Activated CD8-positive, alpha-beta memory T cell treated with anti-CD3 and anti-CD28 coated beads for 4 hours (primary cell): ENCODE results near the gene DLK2.
"Not testable (repeated sequence)": the region's sequence is repeated elsewhere in the genome, so short reads cannot be mapped to it uniquely, and the experiment has no call there.

Experiments
- DNase-seq, 2 donors: peaks; one replicate each; pipeline ENCODE4 v3.0.0-alpha.2; 2020; ENCODE audit warnings: low read depth in 2 of 2

DLK2 gene

DNA sequence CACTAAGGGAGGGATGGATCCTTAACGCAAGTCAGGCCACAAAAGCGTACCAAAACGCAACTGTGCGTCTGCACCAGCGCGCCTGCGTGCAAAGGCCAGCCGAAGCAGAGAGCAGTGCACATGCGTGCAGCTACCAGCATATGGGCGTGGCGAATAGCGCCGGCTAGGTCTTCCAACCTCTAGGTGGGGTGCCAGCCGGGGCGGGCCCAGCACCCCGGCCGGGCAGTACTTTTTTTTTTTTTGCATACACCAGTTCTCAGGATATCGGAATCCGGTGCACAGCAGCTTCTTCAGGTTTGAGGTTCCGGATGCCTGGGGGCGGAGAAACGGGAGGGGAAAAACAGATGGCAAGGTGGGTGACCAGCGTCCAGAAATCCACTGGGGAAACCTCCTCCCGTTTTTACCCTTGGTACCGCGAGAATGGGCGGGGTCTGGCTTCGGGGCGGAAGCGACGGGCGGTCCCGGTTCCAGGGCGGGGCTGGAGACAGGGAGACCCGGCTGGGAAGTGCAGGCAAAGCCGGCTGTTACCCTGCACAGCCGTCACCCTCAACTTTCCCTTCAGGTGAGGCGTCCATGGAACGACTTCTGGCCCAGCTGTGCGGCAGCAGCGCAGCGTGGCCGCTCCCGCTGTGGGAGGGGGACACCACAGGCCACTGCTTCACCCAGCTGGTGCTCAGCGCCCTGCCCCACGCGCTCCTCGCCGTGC is 27.8 kb downstream of the DLK2 start, which contains the start of gene ABCC10:
Gene ABCC10, plus strand, starts transcription at position 136 of the 706 bp plus-strand sequence. Its CDS starts 438 bp downstream, at position 574.
- peak; percentile 81 to 88 for DNase-seq

DNA sequence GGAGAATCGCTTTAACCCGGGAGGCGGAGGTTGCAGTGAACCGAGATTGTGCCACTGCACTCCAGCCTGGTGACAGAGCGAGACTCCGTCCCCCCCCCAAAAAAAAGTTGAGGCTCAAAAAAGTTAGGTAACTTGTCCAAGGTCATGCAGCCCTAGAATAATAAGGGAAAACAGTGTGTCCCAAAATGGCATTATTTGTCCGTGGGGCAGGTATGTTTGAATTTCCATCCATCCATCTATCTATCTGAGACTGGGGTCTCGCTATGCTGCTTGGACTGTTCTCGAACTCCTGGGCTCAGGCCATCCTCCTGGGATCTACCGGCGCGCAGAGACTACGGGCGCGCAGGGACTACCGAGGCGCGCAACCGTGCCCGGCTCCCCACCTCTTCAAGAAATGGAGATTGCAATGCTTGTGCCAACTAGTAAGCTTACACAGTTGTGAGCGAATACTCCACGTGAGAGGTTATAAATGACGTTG is 28.4 kb downstream of the DLK2 start:
- no peak for DNase-seq

DNA sequence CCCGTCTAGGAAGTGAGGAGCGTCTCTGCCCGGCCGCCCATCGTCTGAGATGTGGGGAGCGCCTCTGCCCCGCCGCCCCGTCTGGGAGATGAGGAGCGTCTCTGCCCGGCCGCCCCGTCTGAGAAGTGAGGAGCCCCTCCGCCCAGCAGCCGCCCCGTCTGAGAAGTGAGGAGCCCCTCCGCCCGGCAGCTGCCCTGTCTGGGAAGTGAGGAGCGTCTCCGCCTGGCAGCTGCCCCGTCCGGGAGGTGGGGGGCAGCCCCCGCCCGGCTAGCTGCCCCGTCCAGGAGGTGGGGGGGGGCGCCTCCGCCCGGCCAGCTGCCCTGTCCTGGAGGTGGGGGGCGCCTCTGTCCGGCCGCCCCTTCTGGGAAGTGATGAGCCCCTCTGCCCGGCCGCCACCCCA is 30.3 kb downstream of the DLK2 start:
- DNase-seq: not testable (repeated sequence)

DNA sequence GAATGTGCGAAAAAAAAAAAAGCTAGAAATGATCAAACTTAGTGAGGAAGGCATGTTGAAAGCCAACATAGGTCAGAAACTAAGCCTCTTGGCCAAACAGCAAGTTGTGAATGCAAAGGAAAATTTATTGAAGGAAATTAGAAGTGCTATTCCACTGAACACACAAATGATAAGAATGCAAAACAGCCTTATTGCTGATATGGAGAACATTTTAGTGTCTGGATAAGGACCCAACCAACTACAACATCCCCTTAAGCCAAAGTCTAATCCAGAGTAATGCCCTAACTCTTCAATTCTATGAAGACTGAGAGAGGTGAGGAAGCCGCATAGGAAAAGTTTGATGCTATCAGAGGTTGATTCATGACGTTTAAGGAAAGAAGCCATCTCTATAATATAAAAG is 33.5 kb downstream of the DLK2 start:
- DNase-seq: no peak

DNA sequence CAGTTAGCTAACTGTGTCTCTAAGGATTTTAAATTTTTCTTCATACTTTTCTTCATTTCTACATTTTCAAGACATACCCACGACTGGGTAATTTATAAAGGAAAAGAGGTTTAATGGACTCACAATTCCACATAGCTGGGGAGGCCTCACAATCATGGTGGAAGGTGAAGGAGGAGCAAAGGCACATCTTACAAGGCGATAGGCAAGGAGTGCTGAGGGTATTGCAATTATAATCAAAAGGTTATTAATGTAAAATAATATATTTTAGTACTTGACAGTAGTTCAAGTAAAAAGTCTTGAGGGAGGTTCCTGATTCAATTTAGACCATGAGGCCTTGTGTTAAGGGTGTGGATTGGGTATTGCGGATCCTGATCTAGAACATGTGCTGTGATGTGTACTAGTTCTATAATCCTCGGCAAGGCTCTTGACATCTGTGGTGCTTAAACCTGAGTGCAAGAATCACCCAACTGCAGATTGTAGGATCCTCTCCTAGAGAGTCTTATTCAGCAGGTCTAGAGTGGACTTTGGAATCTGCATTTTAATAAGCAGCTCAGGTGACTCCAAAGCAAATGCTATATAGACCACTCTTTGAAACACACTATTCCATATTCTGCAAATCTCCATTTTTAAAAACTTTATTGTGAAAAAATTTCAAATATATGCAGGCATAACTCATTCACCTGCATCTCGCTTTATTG is 35.2 kb downstream of the DLK2 start:
- no peak for DNase-seq

DNA sequence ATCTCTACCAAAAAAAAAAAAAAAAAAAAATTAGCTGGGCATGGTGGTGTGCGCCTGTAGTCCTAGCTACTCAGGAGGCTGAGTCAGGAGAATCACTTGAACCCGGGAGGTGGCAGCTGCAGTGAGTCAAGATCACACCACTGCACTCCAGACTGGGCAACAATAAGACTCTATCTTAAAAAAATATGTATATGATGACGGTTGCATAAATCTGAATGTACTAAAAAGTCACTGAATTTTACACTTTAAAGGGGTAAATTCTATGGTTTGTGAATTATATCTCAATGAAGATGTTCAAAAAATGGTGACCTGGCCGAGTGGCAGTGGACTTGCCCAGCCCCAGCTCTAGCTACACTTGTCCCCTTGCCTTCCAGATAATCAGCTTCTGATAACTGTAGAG is 38.4 kb downstream of the DLK2 start:
- no peak for DNase-seq

DNA sequence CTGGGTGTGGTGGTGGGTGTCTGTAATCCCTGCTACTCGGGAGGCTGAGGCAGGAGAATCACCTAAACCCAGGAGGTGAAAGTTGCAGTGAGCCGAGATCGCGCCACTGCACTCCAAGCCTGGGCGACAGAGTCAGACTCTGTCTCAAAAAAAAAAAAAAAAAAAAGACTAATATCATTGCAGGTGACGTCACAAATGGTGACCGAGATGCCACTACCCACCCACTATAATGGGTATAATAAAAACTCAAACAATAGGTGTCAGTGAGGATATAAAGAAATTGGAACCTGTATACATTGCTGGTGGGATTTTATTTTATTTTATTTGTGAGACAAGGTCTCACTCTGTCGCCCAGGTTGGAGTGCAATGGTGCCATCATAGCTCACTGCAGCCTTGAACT is 40.1 kb downstream of the DLK2 start:
- DNase-seq: not testable (repeated sequence)

DNA sequence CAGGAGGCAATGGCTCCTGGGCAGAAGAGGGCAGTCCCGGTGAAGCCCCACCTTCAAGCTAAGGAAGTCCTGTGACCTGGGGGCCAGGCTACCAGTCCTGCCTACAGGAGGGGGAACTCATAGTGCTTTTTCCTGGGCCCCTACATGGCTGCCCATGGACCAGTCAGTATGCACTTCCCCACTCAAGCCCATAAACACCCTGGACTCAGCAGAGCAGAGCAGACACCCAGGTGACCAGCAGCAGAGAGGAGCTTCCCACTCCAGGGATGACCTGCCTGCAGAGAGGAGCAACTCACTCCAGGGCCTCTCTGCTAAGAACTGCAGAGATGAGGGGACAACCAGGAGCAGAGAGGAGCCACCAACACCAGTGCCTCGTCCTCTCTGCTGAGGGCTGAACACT is 42.3 kb downstream of the DLK2 start:
- no peak for DNase-seq

DNA sequence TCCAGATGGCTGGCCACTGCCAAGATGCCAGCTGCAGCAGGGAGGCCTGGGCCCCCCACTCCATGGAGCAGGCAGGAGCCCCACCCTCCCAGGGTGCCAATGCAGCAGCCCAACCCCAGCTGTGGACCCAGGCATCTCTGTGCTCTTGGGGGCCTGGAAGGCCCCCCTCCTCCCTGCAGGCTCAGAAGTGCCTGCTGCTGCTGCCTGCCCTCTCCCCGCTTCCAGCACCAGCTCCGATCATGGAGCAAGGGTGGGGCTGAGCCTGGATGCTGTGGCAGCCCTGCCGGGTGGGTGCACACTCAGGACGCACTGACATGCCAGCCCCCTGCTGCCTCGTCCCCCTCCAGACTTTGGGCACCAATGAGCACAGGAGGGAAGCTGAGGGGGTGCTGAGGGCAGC is 42.8 kb downstream of the DLK2 start:
- no peak for DNase-seq

DNA sequence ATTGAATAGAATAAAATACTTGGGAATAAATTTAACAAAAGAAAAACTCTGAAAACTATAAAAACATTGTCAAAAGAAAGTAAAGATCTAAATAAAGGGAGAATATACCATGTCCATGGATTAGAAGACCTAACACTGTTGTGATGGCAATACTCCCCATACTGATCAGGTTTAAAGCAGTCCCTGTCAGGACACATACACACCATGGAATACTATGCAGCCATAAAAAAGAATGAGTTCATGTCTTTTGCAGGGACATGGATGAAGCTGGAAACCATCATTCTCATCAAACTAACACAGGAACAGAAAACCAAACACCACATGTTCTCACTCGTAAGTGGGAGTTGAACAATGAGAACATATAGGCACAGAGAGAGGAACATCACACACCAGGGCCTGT is 44.6 kb downstream of the DLK2 start:
- DNase-seq: not testable (repeated sequence)

DNA sequence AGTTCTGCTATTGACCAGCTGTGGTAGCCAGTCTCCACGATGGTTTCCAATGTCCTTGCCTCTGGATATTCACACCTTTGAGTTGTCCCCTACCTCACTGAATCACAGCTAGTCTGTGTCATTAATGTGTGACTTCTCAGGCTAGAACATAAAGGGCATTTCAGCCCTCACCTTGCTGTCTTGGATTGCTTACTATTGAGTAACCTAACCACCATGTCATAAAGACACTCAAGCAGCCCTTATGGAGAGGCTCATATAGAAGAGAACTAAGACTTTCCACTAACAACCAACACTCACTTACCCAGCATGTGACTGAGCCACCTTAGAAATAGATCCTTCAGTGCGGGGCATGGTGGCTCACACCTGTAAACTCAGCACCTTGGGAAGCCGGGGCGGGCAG is 47.1 kb downstream of the DLK2 start:
- DNase-seq: no peak

DNA sequence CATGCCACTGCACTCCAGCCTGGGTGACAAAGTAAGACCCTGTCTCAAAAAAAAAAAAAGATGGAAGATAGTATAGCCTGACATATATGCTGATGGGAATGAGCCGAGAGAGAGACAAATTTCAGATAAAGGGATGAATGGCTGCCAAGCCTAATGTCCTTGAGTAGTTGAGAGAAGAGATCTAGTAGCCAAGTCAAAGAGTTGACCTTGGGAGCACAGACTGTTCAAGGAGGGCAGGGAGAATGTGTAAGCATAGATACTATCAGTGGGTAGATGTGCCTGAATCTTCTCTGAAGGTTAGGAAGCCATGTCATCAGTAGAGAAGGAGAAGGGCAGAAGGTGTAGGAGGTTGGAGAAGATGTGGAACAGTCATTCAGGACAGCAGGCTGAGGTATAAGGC is 48.1 kb downstream of the DLK2 start:
- no peak for DNase-seq

DNA sequence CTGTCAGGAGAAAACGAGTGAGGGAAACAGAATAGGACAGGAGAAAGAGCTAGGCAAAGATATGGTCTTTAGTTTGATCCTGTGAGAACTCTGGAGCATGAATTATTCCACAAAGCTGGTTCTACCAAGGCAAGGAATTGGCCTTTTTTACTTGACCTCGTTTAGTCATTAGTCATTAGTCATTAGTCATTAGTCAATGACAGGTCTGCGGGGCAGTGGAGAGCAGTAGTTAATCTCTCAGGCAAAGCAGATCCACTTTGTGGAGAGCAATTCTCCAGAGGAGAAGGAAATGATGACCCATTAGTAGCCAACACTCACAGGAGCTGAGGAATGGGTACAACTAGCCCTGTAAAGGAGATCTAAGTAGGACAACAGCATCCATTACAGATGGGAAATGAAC is 50.0 kb downstream of the DLK2 start:
- DNase-seq: no peak

DNA sequence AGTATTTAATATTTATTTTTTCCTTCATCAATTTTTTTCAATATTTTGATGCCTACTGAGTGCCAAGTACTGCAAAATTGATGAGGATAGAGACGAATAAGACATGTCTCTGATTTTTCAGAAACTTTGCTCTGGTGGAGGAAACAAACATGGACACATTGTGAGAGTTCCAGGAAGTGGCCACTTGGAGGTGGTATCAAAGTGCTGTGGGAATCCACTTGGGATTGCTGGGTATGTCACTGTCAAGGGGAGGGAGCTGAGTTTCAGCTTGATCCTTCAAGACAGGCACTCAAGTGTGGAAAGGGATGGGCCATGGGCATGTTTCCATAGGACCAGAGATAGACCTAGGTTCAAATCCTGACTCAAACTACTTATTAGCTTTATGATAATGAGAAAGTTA is 52.5 kb downstream of the DLK2 start:
- no peak for DNase-seq

DNA sequence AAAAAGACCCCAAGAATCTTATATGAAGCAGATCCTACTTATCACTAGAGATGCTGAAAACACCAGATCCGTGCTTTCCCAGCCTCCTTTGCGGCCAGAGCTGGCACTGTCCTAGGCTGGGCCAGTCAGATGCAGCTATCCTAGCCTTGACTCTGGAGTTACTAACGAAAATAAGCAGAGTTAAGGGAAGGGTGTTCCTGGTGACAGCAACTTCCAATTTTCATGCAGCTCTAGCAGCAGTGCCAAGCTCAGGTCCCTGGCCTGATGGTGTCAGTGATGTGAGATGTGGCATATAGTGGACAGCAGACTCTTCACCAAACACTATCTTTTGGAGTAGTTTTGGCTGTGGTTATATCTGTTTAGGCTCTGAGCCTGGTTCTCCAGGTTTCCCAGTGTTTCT is 53.6 kb downstream of the DLK2 start:
- no peak for DNase-seq
